IPS-NIHi7 (cell line): ENCODE results near the gene MTCL1.

ENCODE experiments used
- DNase-seq: peaks from one replicate; pipeline ENCODE4 v3.0.0; 2012; ENCODE audit warnings: mixed read lengths; ENCODE audit errors: extremely low spot score

MTCL1 gene

GRCh38 chr18:8705238-8705960 lies at the start of gene MTCL1:
Gene MTCL1 (plus strand): TSS chr18:8705556. CDS start chr18:8705661, 105 bp downstream.
- no peak for DNase-seq

- DNase-seq, result no peak
These were observed 49.1 kb upstream of the MTCL1 start for GRCh38 chr18:8656232-8656631.

- DNase-seq, result no peak
These were observed 48.1 kb upstream of the MTCL1 start for GRCh38 chr18:8657050-8657820.

DNA sequence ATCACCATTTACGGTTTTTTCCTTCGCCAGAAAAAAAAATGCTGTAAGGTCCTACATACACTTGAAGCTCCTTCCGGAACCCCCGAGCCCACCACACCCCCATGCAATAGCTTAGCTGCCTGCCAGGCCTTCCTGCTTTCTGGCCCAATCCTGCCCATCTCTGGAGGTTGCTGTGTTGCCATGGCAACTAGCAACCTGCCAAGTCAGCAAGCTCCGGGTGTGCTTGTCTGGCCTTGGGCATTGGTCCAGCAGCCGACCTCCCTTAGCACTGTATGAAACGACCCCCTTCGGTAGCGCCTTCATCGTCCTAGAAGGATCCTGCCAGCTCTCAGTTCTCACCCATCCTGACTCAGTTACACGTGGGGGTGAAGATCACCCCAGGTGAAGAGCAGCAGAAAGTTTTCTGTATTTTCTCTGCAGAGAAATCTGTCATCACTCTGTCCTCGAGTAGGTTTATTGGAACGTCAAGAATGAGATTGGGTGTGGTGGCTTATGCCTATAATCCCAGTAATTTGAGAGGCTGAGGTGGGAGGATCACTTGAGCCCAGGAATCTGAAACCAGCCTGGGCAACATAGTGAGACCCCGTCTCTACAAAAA lies 47.4 kb upstream of the MTCL1 start:
- DNase-seq, result no peak

DNA sequence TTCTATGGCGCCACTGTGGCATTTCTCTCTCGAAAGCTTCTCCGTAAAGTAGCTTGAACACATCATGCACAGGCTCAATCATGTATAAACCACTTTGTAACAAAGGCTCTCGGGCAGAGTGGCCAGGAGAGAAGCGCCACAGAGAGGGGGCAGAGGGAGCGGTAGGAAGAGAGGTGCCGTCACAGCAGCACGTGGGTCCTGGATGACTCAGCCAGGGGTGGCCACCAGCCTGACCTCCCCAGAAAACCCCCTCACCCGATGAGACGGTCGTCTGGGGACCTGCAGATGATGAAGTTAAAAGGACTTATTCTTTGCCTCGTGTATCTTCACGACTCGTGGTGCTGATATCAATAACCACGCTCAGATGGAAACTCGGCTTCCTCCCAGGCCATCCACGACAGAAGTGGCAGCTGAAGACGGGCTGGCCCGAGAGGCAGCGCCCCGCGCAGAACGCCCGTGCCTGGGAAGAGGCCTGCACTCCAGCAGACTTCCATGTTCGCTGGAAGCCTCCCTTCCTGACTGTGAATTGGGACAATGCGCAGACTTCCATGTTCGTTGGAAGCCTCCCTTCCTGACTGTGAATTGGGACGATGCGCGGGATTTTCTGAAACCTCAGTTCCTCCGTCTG lies 46.4 kb upstream of the MTCL1 start:
- DNase-seq, result no peak

DNA sequence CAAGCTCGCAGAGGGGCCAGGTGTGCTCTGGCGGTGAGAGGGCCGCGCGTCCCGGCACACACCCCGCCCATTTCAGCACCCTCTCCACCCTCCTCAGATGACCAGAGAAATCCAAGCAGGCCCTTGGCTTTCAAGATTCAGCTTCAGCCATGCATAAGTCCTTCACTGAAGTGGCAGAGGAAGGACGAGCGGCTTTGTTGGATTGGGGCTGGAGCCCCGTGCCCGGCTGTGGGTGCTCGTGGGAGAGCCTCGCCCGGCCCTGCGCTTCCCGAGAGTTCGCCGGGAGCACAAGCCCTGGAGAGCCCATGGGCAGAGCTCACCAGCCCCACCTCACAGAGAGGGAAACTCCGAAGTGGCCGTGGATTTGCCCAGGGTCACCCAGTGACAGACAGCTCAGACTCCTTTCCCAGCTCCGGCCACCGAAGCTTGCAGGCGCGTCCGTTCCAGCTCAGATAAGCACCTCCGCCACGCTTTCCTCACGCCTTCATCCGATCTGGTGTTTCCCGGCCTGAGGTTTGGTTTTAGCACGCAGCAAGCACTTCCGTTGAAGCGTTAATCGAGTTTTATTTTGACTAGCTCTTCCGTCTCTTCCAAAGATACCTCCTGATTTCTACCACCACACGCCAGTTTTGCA lies 45.6 kb upstream of the MTCL1 start:
- no peak for DNase-seq

- no peak for DNase-seq
These were observed 45.0 kb upstream of the MTCL1 start for GRCh38 chr18:8660316-8660715.

DNA sequence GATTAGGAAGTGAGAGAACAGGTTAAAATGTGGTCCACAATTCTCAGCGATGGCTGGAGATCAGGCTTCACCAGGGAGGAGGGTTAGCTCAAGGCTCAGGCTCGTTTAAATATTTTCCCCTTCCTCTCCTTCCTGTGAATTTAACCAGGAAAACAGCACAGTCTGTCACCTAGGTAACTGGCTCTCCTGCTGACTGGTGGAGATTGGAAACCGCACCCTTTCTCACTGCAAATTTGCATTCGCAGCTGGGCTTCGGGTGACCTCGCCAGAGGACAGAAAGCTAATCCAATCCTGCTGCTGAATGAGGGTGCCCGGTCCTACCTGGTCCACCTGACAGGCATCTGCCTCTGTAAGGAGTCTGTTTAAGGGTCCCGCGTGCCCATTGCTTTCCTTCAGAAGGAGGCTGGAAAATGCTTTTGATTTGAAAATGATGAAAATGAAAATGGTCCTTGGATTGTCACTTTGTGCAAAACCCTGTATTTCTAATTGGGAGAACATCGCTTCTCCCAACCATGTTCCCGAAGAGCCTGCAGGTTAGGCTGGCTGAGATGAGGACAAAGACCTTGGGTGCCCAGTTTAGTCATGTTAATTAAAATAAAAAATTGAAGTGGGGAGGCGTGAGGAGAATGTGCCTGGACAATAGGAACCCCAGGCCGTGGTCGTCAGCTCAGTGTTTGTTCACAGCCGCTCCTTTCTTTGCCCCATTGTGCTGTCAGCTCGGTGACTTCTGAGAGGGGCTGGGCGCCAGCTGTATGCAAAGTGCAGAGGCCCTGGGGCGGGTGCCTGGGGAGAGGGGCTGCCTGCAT lies 43.4 kb upstream of the MTCL1 start:
- peak; percentile 85 for DNase-seq

DNA sequence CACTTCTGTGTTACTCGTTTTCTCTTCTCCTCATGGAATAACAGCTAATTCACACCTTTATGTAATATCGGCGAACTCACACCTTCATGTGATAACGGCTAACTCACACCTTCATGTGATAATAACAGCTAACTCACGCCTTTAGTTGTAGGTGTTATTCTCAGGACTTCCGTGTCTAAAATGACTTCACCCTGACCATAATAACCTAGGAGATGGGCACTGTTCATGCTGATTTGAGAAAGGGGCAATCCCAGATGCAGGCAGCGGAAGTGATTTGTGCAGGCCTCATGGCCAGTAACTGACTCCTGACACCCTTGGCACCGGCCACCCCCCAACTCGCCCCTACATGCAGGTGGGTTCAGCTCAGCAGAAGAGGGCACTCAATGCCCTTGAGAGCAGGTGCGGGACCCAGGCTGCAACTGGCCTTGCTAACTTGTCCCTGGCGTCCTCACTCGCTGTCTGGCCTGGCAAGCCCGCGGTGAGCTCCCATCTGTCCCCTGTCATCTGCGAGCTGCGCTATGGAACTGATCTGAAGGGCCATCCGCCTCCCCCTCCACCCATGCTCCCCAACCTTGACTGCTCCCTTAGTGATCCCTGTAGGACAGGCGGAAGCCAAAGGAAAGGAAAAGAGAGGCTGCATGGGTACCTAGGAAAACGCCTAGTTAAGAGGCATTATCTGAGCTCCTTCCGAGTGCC lies 42.6 kb upstream of the MTCL1 start:
- DNase-seq, result no peak

- no peak for DNase-seq
These were observed 37.5 kb upstream of the MTCL1 start for GRCh38 chr18:8667846-8668245.

DNA sequence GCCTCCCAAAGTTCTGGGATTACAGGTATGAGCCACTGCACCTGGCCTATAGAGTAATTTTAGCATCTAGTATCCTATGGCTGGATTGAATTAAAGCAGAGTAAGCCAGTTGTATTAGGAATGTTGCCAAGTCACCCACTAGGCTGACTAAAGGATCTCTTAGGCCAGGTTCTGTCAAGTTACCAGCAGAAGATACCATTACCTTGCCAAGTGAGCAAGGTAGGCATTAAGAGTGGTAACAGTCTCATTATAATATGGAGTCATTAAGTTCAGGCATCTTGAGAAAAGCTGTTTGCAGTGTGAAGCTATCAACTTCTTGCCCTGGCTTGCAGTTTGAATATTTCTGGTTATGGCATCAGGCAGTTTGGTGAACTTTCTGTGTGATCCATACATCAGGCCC lies 37.0 kb upstream of the MTCL1 start:
- no peak for DNase-seq

- DNase-seq, result no peak
These were observed 35.8 kb upstream of the MTCL1 start for GRCh38 chr18:8669571-8669970.

DNA sequence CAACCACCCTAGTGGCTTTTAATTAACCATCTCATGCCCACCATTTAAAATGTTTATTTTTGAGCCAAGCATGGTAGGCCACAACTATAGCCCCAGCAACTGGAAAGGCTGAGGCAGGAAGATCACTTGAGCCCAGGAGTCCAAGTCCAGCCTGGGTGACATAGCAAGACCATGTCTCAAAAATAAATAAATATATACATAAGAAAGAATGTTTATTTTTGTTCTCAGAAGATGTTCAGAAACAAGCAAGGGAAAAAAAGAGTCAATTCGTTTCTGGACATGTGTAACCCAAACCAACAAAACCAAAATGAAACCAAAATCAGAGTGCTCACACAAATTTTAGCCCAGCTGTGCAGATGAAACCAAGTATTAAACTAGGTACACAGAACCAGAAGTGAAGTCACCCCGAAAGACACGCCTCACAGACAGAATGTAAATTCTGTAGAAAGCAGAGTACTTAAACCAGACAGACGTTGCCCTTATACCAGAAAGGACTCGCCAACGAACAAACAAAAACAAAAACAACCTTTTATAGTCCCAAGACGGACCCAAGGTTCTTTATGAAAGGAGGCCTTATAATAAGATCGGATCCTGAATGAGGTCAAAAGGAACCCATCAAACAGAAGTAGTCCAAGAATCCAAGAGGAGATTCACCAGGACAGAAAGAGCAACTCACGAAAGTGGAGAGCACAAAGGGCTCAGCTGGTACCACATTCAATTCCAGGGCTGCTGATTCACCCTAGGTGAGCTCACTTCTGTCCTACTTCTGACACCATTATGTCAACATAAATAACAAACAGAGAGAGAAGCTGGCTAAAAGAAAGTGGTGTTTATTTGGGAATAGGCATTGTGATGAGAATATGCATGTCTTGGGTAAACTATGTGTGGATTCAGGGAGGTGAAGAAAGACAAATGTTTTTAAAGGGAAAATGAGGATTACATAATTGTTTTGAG lies 31.8 kb upstream of the MTCL1 start:
- DNase-seq, result no peak

GRCh38 chr18:8675057-8675456 lies 30.3 kb upstream of the MTCL1 start:
- DNase-seq, result no peak

- no peak for DNase-seq
These were observed 24.2 kb upstream of the MTCL1 start for GRCh38 chr18:8681196-8681595.

DNA sequence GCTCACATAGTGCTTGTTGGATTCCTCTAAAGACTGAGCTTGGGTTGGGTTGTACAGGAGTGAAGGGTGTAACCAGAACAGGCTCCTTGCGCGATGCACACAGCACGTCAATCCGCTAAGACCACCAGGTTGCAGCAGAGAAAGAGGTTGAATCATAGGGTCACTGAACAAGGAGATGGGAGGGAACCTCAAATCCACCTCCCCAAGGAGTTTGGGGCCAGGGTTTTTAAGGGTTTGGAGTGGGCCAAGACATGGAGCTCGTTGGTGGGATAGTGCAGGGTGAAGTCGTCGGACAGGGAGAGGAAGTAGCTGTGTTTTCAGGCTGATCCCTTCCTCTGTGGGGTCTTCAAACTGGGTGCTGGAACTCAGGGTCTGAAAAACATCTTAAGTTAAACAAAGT lies 20.8 kb upstream of the MTCL1 start:
- DNase-seq, result no peak

DNA sequence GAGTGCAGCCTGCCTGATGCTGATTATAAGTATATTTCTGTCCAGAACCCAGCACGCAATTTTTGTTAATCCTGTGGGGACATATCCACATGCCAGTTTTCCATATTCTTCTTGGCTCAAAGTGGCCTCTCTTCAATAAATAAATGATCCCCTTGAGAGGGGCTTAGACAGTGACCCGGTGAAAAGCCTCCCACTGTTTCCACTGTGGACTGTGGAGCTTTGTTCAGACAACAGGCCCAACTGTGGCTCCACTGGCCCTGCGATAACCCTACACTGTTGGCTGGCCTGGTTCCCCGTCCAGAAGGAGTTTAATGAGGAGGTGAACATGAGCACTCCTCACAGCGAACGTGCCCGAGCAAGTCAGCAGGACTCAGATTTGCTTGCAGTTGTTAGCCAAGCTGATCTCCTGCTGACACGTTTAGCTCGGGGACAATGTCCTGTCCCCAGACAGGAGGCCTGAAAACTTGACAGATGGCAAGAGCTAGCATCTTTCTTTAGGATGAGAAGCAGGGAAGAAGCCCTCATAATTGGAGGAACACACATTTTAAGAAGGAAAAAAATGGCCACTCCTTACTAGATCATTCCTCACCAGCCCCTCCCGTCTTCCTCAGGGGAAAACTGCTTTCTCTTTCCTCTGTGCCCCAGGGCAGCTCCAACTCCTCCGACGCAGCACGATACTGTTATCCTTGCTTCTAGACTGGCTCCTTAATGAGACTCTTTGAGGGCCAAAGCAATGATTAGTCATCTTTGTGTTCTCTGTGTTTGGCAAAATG lies 20.0 kb upstream of the MTCL1 start:
- DNase-seq, result peak; percentile 23

DNA sequence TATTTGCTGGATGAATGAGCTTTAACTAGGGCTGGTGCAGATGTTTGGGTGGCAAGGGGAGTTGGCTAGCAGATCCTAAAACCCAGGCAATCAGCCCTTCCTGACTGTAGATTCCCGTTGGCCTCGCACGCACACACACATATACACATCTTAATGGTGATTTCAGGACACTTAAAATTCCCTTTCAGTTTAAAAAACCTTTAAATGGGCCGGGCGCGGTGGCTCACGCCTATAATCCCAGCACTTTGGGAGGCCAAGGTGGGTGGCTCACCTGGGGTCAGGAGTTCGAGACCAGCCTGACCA lies 19.5 kb upstream of the MTCL1 start:
- no peak for DNase-seq

DNA sequence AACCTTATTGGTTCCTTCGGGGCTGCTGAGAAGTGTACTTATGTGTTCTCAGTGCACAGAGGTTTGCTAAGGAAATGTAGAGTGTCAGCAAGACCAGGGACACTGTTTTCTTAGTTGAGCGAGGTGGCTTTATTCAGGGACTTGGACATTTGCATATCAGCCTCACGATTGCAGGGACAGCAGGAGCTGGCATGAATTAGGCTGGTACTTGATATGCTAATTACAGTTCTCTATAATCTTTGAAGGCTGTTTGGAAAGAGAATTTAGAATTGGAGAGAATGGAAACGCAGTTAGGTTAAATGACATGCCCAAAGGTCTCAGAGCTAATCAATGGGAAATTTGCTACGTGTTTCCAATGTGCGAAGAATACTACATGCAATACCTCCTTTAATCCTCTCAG lies 18.7 kb upstream of the MTCL1 start:
- DNase-seq, result no peak
